CD14-positive monocyte (primary cell): ENCODE measurements around the gene TOMM20. TPM values are rescaled to one million over a fixed set of nuclear protein-coding genes. Genes with fewer than 3 reads are reported as not detected.

Experiments used
- DNase-seq, 3 donors: peaks; one replicate each; pipeline ENCODE4 v3.0.0-alpha.2; 2011 to 2022
- H2AFZ ChIP-seq: 2 replicates; pipeline ENCODE4 v1.6.0; 2012; ENCODE audit warnings: mild to moderate bottlenecking, low read depth, low read length, inconsistent platforms; ENCODE audit not compliant: insufficient read depth, poor library complexity, severe bottlenecking
- H3K27ac ChIP-seq, 2 donors: 1 replicate in 1 of 2; 2 replicates in 1 of 2; pipeline ENCODE4 v1.5.1; 2012 to 2013; ENCODE audit warnings: low read length in 2 of 2, control low read depth in 1 of 2, inconsistent platforms in 1 of 2, low read depth in 1 of 2, mild to moderate bottlenecking in 1 of 2
- H3K27me3 ChIP-seq, 2 donors: one replicate each; pipeline versions ENCODE4 v1.6.0 to v1.6.1; 2011 to 2013; ENCODE audit warnings: low read length in 2 of 2; ENCODE audit not compliant: control insufficient read depth in 2 of 2, insufficient read depth in 2 of 2
- H3K36me3 ChIP-seq, 2 donors: replicated peaks in 1 of 2; 1 replicate in 1 of 2; 2 replicates in 1 of 2; pipeline versions ENCODE4 v1.5.1 to v1.6.1; 2012 to 2013; ENCODE audit warnings: low read length in 2 of 2, control low read depth in 1 of 2, inconsistent platforms in 1 of 2, mild to moderate bottlenecking in 1 of 2; ENCODE audit not compliant: insufficient read depth in 2 of 2, control insufficient read depth in 1 of 2
- H3K4me1 ChIP-seq, 2 donors: 1 replicate in 1 of 2; 2 replicates in 1 of 2; pipeline versions ENCODE4 v1.5.1 to v1.6.1; 2012 to 2013; ENCODE audit warnings: low read length in 2 of 2, control low read depth in 1 of 2, inconsistent platforms in 1 of 2, mild to moderate bottlenecking in 1 of 2, moderate library complexity in 1 of 2; ENCODE audit not compliant: insufficient read depth in 2 of 2, control insufficient read depth in 1 of 2
- H3K4me2 ChIP-seq: replicated peaks from 2 replicates; pipeline ENCODE3; 2012; ENCODE audit warnings: low read length, moderate library complexity, mild to moderate bottlenecking; ENCODE audit not compliant: poor library complexity, severe bottlenecking; ENCODE audit errors: extremely low read depth
- H3K4me3 ChIP-seq, 3 experiments: fragments of 200-600 bp in 1 of 3; sonication (generic) in 1 of 3; replicated peaks in 1 of 3; 1 replicate in 2 of 3; 2 replicates in 1 of 3; pipeline ENCODE4 v1.5.1; 2011 to 2013; ENCODE audit warnings: low read length in 3 of 3, mild to moderate bottlenecking in 3 of 3, control low read depth in 2 of 3, low read depth in 2 of 3, inconsistent platforms in 1 of 3, moderate library complexity in 1 of 3
- H3K79me2 ChIP-seq: 2 replicates; pipeline ENCODE4 v1.6.0; 2012; ENCODE audit warnings: mild to moderate bottlenecking, control low read depth, inconsistent platforms, low read length, moderate library complexity; ENCODE audit not compliant: insufficient read depth
- H3K9ac ChIP-seq: 2 replicates; pipeline ENCODE4 v1.6.0; 2017; ENCODE audit warnings: low read length, mild to moderate bottlenecking; ENCODE audit not compliant: insufficient read depth, poor library complexity, severe bottlenecking
- H3K9me3 ChIP-seq, 2 donors: replicated peaks in 1 of 2; 1 replicate in 1 of 2; 2 replicates in 1 of 2; pipeline versions ENCODE4 v1.5.1 to v1.6.1; 2012 to 2013; ENCODE audit warnings: low read length in 2 of 2, control low read depth in 1 of 2; ENCODE audit not compliant: control insufficient read depth in 1 of 2, insufficient read depth in 1 of 2
- H4K20me1 ChIP-seq: 2 replicates; pipeline ENCODE4 v1.6.0; 2012; ENCODE audit warnings: mild to moderate bottlenecking, low read length, control low read depth, moderate library complexity; ENCODE audit not compliant: insufficient read depth
- H3K27ac Mint-ChIP-seq, 7 donors: one replicate each; pipeline ENCODE4 v1.8.0; 2020; ENCODE audit warnings: mild to moderate bottlenecking in 7 of 7, mixed read lengths in 7 of 7, moderate library complexity in 6 of 7, inconsistent platforms in 2 of 7
- H3K27me3 Mint-ChIP-seq, 3 donors: one replicate each; pipeline ENCODE4 v1.8.0; 2021 to 2022; ENCODE audit warnings: low read depth in 3 of 3, mild to moderate bottlenecking in 3 of 3, mixed read lengths in 3 of 3, moderate library complexity in 3 of 3, inconsistent platforms in 1 of 3
- H3K36me3 Mint-ChIP-seq, 2 donors: one replicate each; pipeline ENCODE4 v1.8.0; 2020; ENCODE audit warnings: mixed read lengths in 2 of 2, inconsistent platforms in 1 of 2, mild to moderate bottlenecking in 1 of 2
- H3K4me1 Mint-ChIP-seq: one replicate; pipeline ENCODE4 v1.8.0; 2020; ENCODE audit warnings: mild to moderate bottlenecking, mixed read lengths
- H3K4me3 Mint-ChIP-seq, 2 donors: one replicate each; pipeline ENCODE4 v1.8.0; 2020; ENCODE audit warnings: mild to moderate bottlenecking in 2 of 2, mixed read lengths in 2 of 2, moderate library complexity in 1 of 2
- H3K9me3 Mint-ChIP-seq, 7 donors: one replicate each; pipeline ENCODE4 v1.8.0; 2020 to 2022; ENCODE audit warnings: mixed read lengths in 7 of 7, mild to moderate bottlenecking in 6 of 7, moderate library complexity in 6 of 7, inconsistent platforms in 2 of 7
- WGBS: methylation state at CpG from one replicate; pipeline ENCODE4 v1.1.5; 2013; ENCODE audit warnings: missing lambda C conversion rate; ENCODE audit not compliant: insufficient coverage; 5-methylcytosine and 5-hydroxymethylcytosine counted together
- intact Hi-C, 2 donors: fragments of 100-400 bp; cut with micrococcal nuclease; formaldehyde crosslinking; loops; one replicate each; pipeline versions ENCODE4 v1.15.0 to v1.15.1; 2023
- polyA plus RNA-seq, 3 donors: library from polyadenylated mRNA; depleted of rRNA in 1 of 3; unstranded in 2 of 3; stranded (reverse) in 1 of 3; fragments of 300-500 nt in 2 of 3; fragments of >200 nt in 1 of 3; fragmentation: Illumina TruSeq in 2 of 3; gene quantifications; 1 replicate in 2 of 3; 2 replicates in 1 of 3; pipeline ENCODE4 v1.2.3, GENCODE V29; 2012 to 2021
- TF ChIP-seq, protein P1 (sequence below): fragments of 200-600 bp; IDR thresholded peaks from one replicate; pipeline ENCODE4 v1.8.0; 2022; ENCODE audit warnings: antibody characterized with exemption, mild to moderate bottlenecking

The TOMM20 gene
- polyA plus RNA-seq, 3 donors = 26.5 to 34.8 (median 31.5) TPM

DNA sequence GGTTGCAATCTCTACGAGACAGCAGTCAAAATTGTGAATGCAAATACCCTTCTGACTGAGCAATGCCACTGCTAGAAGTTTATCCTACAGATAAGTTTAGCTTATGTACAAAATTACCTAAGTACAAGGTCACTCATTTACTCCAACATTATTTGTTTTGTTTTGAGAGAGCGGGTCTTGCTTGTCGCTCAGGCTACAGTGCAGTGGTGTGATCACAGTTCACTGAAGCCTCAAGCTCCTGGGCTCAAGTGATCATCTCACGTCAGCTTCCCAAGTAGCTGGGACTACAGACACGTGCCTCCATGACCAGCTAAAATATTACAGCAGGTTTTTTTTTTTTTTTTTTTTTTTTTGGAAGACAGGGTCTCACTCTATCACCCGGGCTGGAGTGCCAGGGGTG lies 17.0 kb upstream of the TOMM20 start:
- TF ChIP-seq, protein P1, sequence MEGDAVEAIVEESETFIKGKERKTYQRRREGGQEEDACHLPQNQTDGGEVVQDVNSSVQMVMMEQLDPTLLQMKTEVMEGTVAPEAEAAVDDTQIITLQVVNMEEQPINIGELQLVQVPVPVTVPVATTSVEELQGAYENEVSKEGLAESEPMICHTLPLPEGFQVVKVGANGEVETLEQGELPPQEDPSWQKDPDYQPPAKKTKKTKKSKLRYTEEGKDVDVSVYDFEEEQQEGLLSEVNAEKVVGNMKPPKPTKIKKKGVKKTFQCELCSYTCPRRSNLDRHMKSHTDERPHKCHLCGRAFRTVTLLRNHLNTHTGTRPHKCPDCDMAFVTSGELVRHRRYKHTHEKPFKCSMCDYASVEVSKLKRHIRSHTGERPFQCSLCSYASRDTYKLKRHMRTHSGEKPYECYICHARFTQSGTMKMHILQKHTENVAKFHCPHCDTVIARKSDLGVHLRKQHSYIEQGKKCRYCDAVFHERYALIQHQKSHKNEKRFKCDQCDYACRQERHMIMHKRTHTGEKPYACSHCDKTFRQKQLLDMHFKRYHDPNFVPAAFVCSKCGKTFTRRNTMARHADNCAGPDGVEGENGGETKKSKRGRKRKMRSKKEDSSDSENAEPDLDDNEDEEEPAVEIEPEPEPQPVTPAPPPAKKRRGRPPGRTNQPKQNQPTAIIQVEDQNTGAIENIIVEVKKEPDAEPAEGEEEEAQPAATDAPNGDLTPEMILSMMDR = no peak
- Mint-ChIP-seq H3K4me3 (no peak overlapping the region), H3K4me1 (no peaks in the 10 kb centered on the region), H3K27ac (no peak overlapping the region), H3K27me3 (no peaks in the 10 kb centered on the region), H3K36me3 (peaks cover 76 to 95% of the 10 kb centered on the region in 2 donors), H3K9me3 (peaks cover 0 to 1% (median 0%) of the 10 kb centered on the region in 7 donors)
- Histone ChIP-seq H3K9me3 (no peaks in the 10 kb centered on the region), H3K4me1 (no peaks in the 10 kb centered on the region), H4K20me1 (peaks cover 7% of the 10 kb centered on the region), H3K36me3 (peaks cover 78 to 92% of the 10 kb centered on the region in 2 donors), H3K27ac (no peak overlapping the region), H3K9ac (no peak overlapping the region), H3K79me2 (peaks cover 3% of the 10 kb centered on the region), H2AFZ (no peak overlapping the region), H3K27me3 (no peaks in the 10 kb centered on the region), H3K4me2 (no peak overlapping the region), H3K4me3 (no peak overlapping the region)
- intact Hi-C loops = no loop called here
- 94% methylated on average over 3 of the region's 6 CpGs for WGBS
- DNase-seq = no peak

DNA sequence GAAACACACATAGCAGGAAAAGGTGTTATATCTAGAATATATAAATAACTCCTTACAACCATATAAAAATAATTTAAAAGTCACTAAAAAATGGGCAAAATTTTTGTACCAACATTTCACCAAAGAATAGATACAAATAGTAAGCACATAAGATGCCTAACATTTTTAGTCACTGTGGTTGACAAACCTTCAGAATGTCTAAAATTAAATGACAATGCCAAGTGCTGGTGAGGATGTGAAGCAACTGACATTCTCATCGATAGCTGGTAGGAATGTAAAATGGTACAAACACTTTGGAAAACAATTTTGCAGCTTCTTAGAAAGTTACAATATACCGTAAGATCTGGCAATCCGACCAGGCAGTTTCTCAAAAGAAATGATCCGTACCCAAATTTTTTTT lies 14.4 kb upstream of the TOMM20 start:
- TF ChIP-seq, protein P1 = no peak
- Histone ChIP-seq H3K27ac (no peak overlapping the region), H3K4me1 (no peaks in the 10 kb centered on the region), H3K27me3 (no peaks in the 10 kb centered on the region), H3K4me2 (no peak overlapping the region), H3K9ac (no peak overlapping the region), H3K79me2 (no peaks in the 10 kb centered on the region), H4K20me1 (peaks cover 5% of the 10 kb centered on the region), H3K36me3 (peaks cover 77 to 94% of the 10 kb centered on the region in 2 donors), H2AFZ (no peak overlapping the region), H3K9me3 (no peaks in the 10 kb centered on the region), H3K4me3 (no peak overlapping the region)
- 100% methylated on average over 4 of the region's 4 CpGs for WGBS
- H3K4me1 Mint-ChIP-seq = no peaks in the 10 kb centered on the region
- peaks cover 0 to 2% (median 0%) of the 10 kb centered on the region in 7 donors for H3K9me3 Mint-ChIP-seq
- no peaks in the 10 kb centered on the region for H3K27me3 Mint-ChIP-seq
- H3K36me3 Mint-ChIP-seq = peaks cover 80 to 92% of the 10 kb centered on the region in 2 donors
- no peak overlapping the region for H3K27ac Mint-ChIP-seq
- no peak overlapping the region for H3K4me3 Mint-ChIP-seq
- intact Hi-C loops = no loop called here
- no peak for DNase-seq
